Measurements from ENCODE around the gene MMEL1. TPM values are rescaled to one million over a fixed set of nuclear protein-coding genes. Genes with fewer than 3 reads are reported as not detected.

MMEL1 gene
- polyA plus RNA-seq, 1 of the 3 experiments (the other 2 are of a cell fraction), result 0.16 TPM

GRCh38 chr1:2544093-2544874 is 88.5 kb downstream of the MMEL1 start (continued):
- TF ChIP-seq, protein P1, sequence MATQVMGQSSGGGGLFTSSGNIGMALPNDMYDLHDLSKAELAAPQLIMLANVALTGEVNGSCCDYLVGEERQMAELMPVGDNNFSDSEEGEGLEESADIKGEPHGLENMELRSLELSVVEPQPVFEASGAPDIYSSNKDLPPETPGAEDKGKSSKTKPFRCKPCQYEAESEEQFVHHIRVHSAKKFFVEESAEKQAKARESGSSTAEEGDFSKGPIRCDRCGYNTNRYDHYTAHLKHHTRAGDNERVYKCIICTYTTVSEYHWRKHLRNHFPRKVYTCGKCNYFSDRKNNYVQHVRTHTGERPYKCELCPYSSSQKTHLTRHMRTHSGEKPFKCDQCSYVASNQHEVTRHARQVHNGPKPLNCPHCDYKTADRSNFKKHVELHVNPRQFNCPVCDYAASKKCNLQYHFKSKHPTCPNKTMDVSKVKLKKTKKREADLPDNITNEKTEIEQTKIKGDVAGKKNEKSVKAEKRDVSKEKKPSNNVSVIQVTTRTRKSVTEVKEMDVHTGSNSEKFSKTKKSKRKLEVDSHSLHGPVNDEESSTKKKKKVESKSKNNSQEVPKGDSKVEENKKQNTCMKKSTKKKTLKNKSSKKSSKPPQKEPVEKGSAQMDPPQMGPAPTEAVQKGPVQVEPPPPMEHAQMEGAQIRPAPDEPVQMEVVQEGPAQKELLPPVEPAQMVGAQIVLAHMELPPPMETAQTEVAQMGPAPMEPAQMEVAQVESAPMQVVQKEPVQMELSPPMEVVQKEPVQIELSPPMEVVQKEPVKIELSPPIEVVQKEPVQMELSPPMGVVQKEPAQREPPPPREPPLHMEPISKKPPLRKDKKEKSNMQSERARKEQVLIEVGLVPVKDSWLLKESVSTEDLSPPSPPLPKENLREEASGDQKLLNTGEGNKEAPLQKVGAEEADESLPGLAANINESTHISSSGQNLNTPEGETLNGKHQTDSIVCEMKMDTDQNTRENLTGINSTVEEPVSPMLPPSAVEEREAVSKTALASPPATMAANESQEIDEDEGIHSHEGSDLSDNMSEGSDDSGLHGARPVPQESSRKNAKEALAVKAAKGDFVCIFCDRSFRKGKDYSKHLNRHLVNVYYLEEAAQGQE (IDR thresholded peaks at IDR 0.05; ENCODE audit: low read depth, low read length), result no peak
- TF ChIP-seq PBX3 (IDR thresholded peaks at IDR 0.05), result no peak
- no peak for TF ChIP-seq ELF1 (IDR thresholded peaks at IDR 0.05)
- TF ChIP-seq RXRA (IDR thresholded peaks at IDR 0.05; ENCODE audit: borderline replicate concordance, low read depth), result no peak
- TF ChIP-seq, protein P2, sequence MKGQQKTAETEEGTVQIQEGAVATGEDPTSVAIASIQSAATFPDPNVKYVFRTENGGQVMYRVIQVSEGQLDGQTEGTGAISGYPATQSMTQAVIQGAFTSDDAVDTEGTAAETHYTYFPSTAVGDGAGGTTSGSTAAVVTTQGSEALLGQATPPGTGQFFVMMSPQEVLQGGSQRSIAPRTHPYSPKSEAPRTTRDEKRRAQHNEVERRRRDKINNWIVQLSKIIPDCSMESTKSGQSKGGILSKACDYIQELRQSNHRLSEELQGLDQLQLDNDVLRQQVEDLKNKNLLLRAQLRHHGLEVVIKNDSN (IDR thresholded peaks at IDR 0.05; ENCODE audit: borderline replicate concordance, low read depth), result no peak
- no peak for TF ChIP-seq SMC3 (IDR thresholded peaks at IDR 0.05; ENCODE audit: low read depth, low read length)
- TF ChIP-seq, protein P3, sequence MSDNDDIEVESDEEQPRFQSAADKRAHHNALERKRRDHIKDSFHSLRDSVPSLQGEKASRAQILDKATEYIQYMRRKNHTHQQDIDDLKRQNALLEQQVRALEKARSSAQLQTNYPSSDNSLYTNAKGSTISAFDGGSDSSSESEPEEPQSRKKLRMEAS (IDR thresholded peaks at IDR 0.05; ENCODE audit: low read depth), result no peak
- TF ChIP-seq CHD2 (IDR thresholded peaks at IDR 0.05; ENCODE audit: low read length, partially characterized antibody), result no peak
- TF ChIP-seq, protein P4, sequence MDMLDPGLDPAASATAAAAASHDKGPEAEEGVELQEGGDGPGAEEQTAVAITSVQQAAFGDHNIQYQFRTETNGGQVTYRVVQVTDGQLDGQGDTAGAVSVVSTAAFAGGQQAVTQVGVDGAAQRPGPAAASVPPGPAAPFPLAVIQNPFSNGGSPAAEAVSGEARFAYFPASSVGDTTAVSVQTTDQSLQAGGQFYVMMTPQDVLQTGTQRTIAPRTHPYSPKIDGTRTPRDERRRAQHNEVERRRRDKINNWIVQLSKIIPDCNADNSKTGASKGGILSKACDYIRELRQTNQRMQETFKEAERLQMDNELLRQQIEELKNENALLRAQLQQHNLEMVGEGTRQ (IDR thresholded peaks at IDR 0.05; ENCODE audit: borderline replicate concordance, low read depth, low read length), result no peak
- no peak for TF ChIP-seq FOXM1 (IDR thresholded peaks at IDR 0.05; ENCODE audit: low read depth)
- no peak for TF ChIP-seq IRF3 (IDR thresholded peaks at IDR 0.05; ENCODE audit: low read depth, low read length)
- TF ChIP-seq FOSL2 (IDR thresholded peaks at IDR 0.05; ENCODE audit: borderline replicate concordance, low read depth), result no peak
- no peak for TF ChIP-seq JUND (IDR thresholded peaks at IDR 0.05)
